ENCODE data around the gene EGF.
"Not testable (repeated sequence)": the region's sequence is repeated elsewhere in the genome, so short reads cannot be mapped to it uniquely, and the experiment has no call there.

The EGF gene
- 0.07 to 3.5 (median 0.25) reads per million in 17 experiments for total RNA-seq

DNA sequence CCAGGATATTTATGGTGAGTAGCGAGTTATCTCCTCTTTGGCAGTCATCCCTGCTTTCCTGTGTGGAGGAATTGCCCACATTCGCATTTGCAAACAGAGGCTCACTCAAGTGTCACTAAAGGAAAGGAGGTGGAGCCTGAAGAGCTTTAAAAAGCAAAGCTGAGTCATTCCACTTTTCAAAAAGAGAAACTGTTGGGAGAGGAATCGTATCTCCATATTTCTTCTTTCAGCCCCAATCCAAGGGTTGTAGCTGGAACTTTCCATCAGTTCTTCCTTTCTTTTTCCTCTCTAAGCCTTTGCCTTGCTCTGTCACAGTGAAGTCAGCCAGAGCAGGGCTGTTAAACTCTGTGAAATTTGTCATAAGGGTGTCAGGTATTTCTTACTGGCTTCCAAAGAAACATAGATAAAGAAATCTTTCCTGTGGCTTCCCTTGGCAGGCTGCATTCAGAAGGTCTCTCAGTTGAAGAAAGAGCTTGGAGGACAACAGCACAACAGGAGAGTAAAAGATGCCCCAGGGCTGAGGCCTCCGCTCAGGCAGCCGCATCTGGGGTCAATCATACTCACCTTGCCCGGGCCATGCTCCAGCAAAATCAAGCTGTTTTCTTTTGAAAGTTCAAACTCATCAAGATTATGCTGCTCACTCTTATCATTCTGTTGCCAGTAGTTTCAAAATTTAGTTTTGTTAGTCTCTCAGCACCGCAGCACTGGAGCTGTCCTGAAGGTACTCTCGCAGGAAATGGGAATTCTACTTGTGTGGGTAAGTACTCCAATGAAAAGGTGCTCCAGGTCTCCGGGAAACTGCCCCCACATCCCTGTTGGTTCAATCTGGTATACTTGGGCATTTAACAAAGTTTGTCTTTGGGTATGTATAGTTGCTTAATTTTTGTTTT lies at the start of gene EGF:
Gene EGF, plus strand, starts transcription at position 178 of the 890 bp plus-strand sequence. Its CDS starts 453 bp downstream, at position 631.
- DNase-seq = peak in 3 of 4 experiments; percentile 10 to 44 (median 27)

GRCh38 chr4:109864134-109864533 lies 48.5 kb upstream of the EGF start:
- DNase-seq = no peak

DNA sequence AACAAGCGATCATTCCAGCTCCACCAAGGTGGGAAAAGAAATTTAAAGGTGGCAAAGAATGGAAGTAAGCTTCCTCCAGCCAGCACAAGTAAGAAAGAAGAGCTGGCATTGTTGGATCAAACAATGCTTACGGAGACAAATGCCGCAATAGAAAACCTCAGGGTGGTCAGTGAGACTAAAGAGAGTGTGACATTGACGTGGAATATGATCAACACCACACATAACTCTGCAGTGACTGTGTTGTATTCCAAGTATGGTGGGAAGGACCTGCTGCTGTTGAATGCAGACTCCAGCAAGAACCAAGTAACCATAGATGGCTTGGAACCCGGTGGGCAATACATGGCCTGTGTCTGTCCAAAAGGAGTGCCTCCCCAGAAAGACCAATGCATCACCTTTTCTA lies 42.6 kb upstream of the EGF start:
- no peak for DNase-seq

- no peak for DNase-seq
Observed at GRCh38 chr4:109872065-109872464, 40.6 kb upstream of the EGF start.

DNA sequence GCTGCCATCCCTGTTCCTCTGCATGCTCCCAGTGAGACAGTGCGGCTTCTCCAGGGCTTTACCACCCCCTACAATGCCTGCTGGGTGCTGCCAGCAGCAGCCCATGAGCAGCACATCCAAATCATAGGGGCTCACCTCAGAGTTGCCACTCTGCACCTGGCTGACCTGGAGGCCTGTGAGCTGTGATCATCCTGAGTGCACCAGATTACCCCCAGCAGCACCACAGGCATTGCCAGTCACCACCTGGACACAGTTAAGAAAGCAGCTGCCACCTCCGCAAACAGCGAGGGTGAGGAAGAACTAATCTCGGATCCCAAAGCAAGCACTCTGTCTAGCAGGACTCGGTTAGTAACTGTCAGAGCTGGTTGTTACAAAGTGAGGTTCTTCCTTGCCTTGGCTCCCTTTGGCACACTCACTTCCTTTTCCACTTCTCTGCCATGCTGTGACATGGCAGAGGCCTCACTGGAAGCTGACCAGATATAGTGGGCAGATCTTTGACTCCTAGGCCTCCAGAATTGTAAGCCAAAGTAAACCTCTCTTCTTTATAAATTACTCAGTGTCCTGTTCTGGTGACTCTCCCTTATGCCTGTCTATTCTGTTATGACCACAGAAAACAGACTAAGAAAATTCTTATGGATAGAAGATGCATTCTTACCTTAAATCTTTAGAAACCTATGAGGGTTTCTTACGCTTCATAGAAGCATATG lies 39.6 kb upstream of the EGF start:
- DNase-seq = no peak

GRCh38 chr4:109873791-109874514 lies 38.7 kb upstream of the EGF start:
- DNase-seq = no peak

DNA sequence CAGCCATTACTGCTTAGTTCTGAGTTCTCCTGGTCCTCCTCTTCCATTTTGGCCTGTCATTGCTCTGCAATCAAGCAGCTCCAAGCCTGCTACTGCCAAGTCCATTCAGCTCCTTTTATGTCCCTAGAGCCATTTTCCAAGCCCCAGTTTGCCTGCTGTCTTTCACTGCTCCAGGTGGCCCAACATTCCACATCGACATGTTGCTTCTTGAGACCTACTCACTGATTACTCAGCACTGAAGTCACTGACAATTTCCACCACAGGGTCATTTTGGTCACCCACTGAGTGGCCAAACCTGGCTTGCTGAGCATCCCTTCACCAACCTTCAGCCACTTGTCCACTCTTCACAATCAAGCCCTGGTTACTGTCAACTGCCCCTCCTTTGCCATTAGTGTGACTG lies 37.6 kb upstream of the EGF start:
- no peak for DNase-seq

GRCh38 chr4:109875553-109875952 lies 37.1 kb upstream of the EGF start:
- DNase-seq = not testable (repeated sequence)

GRCh38 chr4:109876634-109877265 lies 35.9 kb upstream of the EGF start:
- no peak for DNase-seq

DNA sequence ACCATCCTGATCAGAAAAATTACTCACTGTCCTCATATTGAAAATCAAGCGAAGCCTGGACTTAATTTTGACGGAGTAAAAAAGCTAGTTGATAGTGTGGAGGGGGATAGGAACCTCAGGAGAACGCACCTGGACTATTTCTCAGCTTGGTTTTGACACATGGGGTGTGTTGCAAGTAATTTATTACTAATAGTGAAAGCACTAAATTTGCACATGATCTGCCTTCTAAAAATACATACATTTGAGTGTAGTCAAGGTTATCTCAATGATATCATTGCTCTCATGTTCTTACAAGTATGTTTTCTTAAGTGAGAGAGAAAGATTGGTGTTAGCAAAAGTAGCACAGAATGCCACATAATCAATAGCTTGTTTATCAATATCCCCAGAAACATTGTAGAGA lies 35.3 kb upstream of the EGF start:
- no peak for DNase-seq

DNA sequence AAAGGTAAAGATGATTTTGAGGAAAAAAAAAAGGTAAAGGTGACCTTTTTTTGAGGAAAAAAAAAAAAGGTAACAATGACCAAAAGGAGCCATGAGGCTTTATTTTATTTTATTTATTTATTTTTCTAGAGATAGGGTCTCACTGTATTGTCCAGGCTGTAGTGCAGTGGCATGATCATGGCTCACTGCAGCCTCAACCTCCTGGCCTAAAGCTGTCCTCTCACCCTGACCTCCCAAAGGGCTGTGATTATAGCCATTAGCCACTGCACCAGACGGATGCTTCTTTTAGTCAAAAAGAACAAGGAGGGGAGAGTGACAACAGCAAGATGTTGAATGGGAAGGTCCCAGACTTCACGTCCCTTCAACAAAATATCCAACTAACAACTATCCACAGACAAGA lies 34.3 kb upstream of the EGF start:
- no peak for DNase-seq

- DNase-seq = no peak
Observed at GRCh38 chr4:109879081-109879480, 33.6 kb upstream of the EGF start.

- DNase-seq = no peak
Observed at GRCh38 chr4:109879636-109880314, 32.9 kb upstream of the EGF start.

DNA sequence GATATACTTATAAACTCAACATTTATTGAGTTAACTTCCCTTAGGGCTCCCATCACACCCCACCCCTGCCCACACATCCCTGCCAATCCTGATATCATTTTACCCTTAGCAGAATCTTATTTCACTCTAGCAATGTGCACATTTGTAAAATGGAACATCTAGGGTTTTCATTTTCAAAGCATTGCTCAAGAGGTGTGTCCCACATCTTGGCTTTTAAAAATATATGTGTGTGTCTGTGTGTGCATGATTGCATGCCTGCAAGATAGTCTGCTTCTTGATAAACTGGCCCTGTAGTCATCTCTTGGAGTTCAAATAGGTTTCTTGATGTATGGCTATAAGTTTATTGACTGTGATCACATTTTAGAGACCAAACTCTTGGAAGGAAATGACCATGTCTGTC lies 26.4 kb upstream of the EGF start:
- no peak for DNase-seq

- no peak for DNase-seq
Observed at GRCh38 chr4:109887071-109887470, 25.6 kb upstream of the EGF start.

DNA sequence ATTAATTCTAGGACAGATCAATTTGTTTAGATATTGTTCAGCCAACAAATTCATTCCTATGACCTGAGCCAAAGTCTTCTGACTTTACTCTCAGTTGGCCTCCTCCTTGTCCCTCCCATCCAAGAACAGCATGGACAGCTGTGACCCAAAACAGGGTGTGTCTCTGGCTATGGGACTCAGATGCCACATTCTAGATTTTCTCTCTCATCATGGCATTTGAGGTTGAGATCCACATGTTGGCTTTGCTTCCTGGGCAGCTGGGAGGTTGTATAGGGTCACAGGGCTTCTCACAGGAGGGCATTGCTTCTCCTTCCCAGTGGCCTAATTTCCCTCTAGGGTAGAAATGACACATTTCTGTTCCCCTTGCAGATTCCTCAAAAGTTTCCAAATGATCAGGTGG lies 22.6 kb upstream of the EGF start:
- DNase-seq = no peak

DNA sequence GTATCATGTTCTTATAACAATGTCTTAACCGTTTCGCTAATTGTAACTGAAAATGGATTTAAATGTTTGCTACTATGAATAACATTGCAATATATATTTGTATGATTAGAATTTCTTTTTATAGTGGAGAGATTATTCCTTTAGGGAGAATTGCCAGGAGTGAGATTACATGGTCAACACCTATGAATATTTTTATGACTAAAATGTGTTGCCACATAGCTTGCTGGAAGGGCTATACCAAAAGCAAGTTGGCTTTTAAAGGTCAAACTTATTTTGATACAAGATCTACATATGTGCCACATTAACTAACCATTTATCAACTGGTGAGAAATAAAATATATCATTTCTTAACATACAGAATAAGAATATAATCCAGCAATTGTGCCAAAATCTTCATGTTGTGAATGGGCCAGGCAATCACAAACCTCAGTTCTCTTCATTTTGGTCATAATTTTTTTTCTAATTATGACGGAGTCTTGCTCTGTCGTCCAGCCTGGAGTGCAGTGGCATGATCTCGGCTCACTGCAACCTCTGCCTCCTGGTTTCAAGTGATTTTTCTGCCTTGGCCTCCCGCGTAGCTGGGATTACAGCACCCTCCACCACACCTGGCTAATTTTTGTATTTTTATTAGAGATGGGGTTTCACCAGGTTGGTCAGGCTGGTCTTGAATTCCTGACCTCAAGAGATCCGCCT lies 10.0 kb upstream of the EGF start:
- no peak for DNase-seq

GRCh38 chr4:109908731-109909130 lies 4.0 kb upstream of the EGF start:
- no peak for DNase-seq

DNA sequence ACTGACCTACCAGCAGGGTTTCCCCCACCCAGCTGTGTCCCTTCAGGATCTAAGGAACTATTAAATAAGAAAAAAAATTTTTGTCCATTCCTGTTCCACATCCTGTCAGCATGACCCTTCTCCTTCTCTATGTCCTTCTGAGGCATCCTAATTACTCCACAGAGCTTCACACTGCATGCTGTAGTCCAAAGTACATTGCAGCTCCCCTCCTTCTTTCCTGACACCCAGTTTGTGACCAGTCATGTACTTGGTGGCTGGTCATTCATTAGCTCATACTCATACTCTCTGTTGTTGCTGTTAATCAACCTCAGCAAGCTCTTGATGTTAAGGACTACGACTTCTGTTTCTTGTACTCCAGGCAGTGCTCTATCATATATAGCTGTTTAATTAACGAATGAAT lies 2.4 kb upstream of the EGF start:
- DNase-seq = no peak

DNA sequence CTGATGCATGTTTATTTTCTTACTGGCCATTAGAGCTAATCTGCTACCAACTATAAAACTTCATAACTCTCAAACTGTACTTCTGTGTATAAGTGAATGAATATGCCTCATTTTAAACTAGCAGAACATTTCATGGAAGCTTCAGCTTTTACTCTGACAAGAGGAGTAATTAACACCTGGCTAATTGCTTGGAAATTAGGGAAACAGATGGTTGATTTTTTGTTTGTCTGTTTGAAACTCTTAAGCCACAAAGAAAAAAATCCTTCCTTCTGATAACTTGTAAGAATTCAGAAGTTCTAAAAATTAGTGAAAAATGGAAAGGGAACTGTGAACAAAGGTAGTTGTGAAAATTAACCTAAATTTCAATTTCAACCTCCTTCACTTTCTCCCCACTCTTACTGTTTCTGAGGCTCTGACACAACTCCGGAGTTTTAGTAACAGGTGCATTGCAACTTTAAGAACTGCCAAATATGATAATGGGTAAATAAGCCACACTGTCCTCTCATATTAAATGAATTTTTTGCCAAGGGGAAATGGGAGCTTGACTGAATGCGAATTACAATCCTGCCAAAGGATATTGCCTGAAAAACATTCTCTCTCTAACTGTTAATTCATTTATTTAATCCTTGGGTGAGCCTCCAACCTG lies 1.0 kb downstream of the EGF start:
- no peak for DNase-seq

DNA sequence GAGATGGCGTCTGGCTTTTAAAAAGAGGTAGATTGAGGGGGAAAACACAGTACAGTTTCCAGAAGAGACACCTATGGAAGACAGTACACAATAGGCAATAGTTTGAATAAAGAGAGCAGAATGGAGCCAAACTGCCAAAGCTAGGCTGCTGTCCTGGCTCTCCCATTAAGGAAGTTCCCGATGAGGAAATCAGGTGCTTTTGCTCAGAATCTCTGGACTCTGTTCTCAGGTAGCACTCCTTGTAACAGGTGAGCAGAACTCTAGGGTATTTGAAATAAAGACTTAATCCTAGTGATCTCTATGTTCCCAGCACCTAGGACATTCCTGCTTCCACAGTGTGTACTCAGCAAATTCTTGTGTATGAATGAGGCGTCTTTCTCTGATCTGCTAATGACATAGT lies 1.6 kb downstream of the EGF start:
- no peak for DNase-seq
